ENCODE measurements around the gene ADGRB2.

DNA sequence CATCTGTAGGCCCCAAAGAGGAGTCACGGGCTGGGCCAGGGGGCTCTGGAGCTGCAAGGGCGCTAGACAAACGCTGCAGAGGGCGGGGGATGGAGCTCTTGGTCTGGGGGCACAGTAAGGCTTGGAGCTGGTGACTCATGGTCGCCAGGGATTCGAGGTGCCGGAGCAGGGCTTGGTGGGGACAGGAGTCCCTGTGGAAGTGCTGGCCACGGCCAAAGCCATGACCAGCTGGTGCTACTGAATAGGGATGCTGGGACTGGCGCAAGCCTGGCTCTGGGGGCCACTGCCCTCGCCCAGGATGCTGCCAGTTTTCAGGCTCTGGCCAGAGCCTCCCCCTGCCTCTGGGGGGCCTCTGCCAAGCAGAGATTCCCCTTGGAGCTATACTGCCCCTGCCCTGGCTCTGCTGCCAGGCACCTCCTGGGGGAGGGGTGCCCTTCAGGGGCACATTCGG is 26.5 kb upstream of the ADGRB2 start:
- TF ChIP-seq, protein P1, sequence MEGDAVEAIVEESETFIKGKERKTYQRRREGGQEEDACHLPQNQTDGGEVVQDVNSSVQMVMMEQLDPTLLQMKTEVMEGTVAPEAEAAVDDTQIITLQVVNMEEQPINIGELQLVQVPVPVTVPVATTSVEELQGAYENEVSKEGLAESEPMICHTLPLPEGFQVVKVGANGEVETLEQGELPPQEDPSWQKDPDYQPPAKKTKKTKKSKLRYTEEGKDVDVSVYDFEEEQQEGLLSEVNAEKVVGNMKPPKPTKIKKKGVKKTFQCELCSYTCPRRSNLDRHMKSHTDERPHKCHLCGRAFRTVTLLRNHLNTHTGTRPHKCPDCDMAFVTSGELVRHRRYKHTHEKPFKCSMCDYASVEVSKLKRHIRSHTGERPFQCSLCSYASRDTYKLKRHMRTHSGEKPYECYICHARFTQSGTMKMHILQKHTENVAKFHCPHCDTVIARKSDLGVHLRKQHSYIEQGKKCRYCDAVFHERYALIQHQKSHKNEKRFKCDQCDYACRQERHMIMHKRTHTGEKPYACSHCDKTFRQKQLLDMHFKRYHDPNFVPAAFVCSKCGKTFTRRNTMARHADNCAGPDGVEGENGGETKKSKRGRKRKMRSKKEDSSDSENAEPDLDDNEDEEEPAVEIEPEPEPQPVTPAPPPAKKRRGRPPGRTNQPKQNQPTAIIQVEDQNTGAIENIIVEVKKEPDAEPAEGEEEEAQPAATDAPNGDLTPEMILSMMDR (conservative IDR thresholded peaks at IDR 0.05; ENCODE audit: low read depth, low read length), result no peak
- TF ChIP-seq EZH2 (IDR thresholded peaks at IDR 0.05; ENCODE audit: low read length, unreplicated experiment) (no peak), EZH2phosphoT487 (IDR thresholded peaks at IDR 0.05; ENCODE audit: borderline replicate concordance, low read length) (no peak)
